Endodermal cell (in vitro differentiated cells): ENCODE results near the gene HPCAL1. TPM values are rescaled to one million over a fixed set of nuclear protein-coding genes. Genes with fewer than 3 reads are reported as not detected.

ENCODE experiments used
- DNase-seq: peaks from one replicate; pipeline ENCODE4 v3.0.0-alpha.2; 2017
- H3K27ac ChIP-seq: 2 replicates; pipeline ENCODE4 v1.5.1; 2013; ENCODE audit warnings: mild to moderate bottlenecking, low read depth, low read length, moderate library complexity
- H3K27me3 ChIP-seq: 2 replicates; pipeline ENCODE4 v1.6.1; 2013; ENCODE audit warnings: mild to moderate bottlenecking, low read length, moderate library complexity; ENCODE audit not compliant: insufficient read depth, control insufficient read depth, poor library complexity, severe bottlenecking
- H3K36me3 ChIP-seq: 2 replicates; pipeline ENCODE4 v1.7.0; 2013; ENCODE audit warnings: mild to moderate bottlenecking, low read length, moderate library complexity; ENCODE audit not compliant: control insufficient read depth, insufficient read depth
- H3K4me1 ChIP-seq: one replicate; pipeline ENCODE4 v1.7.0; 2013; ENCODE audit warnings: low read length; ENCODE audit not compliant: control insufficient read depth, insufficient read depth
- H3K4me3 ChIP-seq: 2 replicates; pipeline ENCODE4 v1.5.1; 2013; ENCODE audit warnings: mild to moderate bottlenecking, low read length, moderate library complexity
- H3K9ac ChIP-seq: 2 replicates; pipeline ENCODE4 v1.6.1; 2013; ENCODE audit warnings: mild to moderate bottlenecking, low read length, moderate library complexity; ENCODE audit not compliant: poor library complexity, severe bottlenecking; ENCODE audit errors: extremely low read depth
- H3K9me3 ChIP-seq: 2 replicates; pipeline ENCODE4 v1.6.1; 2013; ENCODE audit warnings: mild to moderate bottlenecking, low read length, moderate library complexity; ENCODE audit not compliant: control insufficient read depth
- H3K27ac Mint-ChIP-seq: 2 replicates; pipeline ENCODE4 v1.8.0; 2020; ENCODE audit warnings: mixed read lengths
- H3K27me3 Mint-ChIP-seq: 2 replicates; pipeline ENCODE4 v1.8.0; 2021; ENCODE audit warnings: mild to moderate bottlenecking, mixed read lengths; ENCODE audit not compliant: insufficient read depth
- H3K36me3 Mint-ChIP-seq: 2 replicates; pipeline ENCODE4 v1.8.0; 2020; ENCODE audit warnings: low read depth, mixed read lengths
- H3K4me1 Mint-ChIP-seq: 2 replicates; pipeline ENCODE4 v1.8.0; 2020; ENCODE audit warnings: mixed read lengths
- H3K4me3 Mint-ChIP-seq: 2 replicates; pipeline ENCODE4 v1.8.0; 2020; ENCODE audit warnings: mild to moderate bottlenecking, moderate library complexity, mixed read lengths
- H3K9me3 Mint-ChIP-seq: 2 replicates; pipeline ENCODE4 v1.8.0; 2020; ENCODE audit warnings: mild to moderate bottlenecking, mixed read lengths
- CTCF ChIP-seq: fragments of 200-600 bp; sonication (generic); conservative IDR thresholded peaks from 2 replicates; pipeline ENCODE4 v1.5.0; 2021; ENCODE audit warnings: antibody characterized with exemption, mild to moderate bottlenecking
- WGBS, 2 experiments: methylation state at CpG; one replicate each; pipeline versions ENCODE4 v1.1.5 to v1.1.7; 2013; ENCODE audit warnings: missing lambda C conversion rate in 2 of 2, mixed read lengths in 1 of 2; ENCODE audit not compliant: insufficient coverage in 1 of 2, insufficient read length in 1 of 2; 5-methylcytosine and 5-hydroxymethylcytosine counted together
- total RNA-seq, 2 donors: library from RNA; stranded (reverse); fragmentation: NEBNext Ultra II Directional in 1 of 2; extraction: Animal tissue kit (Norgen Biotek cat#: 25700) in 1 of 2; gene quantifications; 2 replicates in 1 of 2; 3 replicates in 1 of 2; pipeline ENCODE4 v1.2.1, GENCODE V29; 2021

HPCAL1 gene
- total RNA-seq, 2 donors from 2014 or later: 6.8 to 8.1 TPM

GRCh38 chr2:10307561-10308156, 5.0 kb downstream of the HPCAL1 start:
- no peak overlapping the region for H3K4me3 Mint-ChIP-seq
- 84 to 100% methylated on average over 1 to 7 of the region's 7 CpGs for WGBS, 2 experiments
- no peak overlapping the region for H3K27ac Mint-ChIP-seq
- peaks cover 49% of the 10 kb centered on the region for H3K27me3 Mint-ChIP-seq
- Histone ChIP-seq H3K36me3 (no peaks in the 10 kb centered on the region), H3K9me3 (no peaks in the 10 kb centered on the region), H3K4me1 (no peaks in the 10 kb centered on the region), H3K27me3 (peaks cover 47% of the 10 kb centered on the region), H3K27ac (no peak overlapping the region), H3K9ac (no peak overlapping the region), H3K4me3 (no peak overlapping the region)
- no peak for DNase-seq
- no peak for TF ChIP-seq CTCF
- H3K36me3 Mint-ChIP-seq: no peaks in the 10 kb centered on the region
- H3K9me3 Mint-ChIP-seq: no peaks in the 10 kb centered on the region
- H3K4me1 Mint-ChIP-seq: peaks cover 28% of the 10 kb centered on the region

- Histone ChIP-seq H3K4me3 (no peak overlapping the region), H3K9me3 (no peaks in the 10 kb centered on the region), H3K27ac (no peak overlapping the region), H3K9ac (no peak overlapping the region), H3K4me1 (no peaks in the 10 kb centered on the region), H3K36me3 (no peaks in the 10 kb centered on the region), H3K27me3 (peaks cover 38% of the 10 kb centered on the region)
- H3K36me3 Mint-ChIP-seq: no peaks in the 10 kb centered on the region
- DNase-seq: no peak
- no peaks in the 10 kb centered on the region for H3K9me3 Mint-ChIP-seq
- H3K27ac Mint-ChIP-seq: no peak overlapping the region
- H3K27me3 Mint-ChIP-seq: peaks cover 40% of the 10 kb centered on the region
- no peak for TF ChIP-seq CTCF
- H3K4me3 Mint-ChIP-seq: no peak overlapping the region
- 96 to 100% methylated on average over 2 of the region's 2 CpGs for WGBS, 2 experiments
- H3K4me1 Mint-ChIP-seq: peaks cover 24% of the 10 kb centered on the region
Observed at GRCh38 chr2:10308866-10309265, 6.2 kb downstream of the HPCAL1 start.

- H3K36me3 ChIP-seq: no peaks in the 10 kb centered on the region
- Mint-ChIP-seq H3K27me3 (peaks cover 37% of the 10 kb centered on the region), H3K4me1 (peaks cover 26% of the 10 kb centered on the region), H3K27ac (no peak overlapping the region), H3K9me3 (no peaks in the 10 kb centered on the region), H3K4me3 (no peak overlapping the region), H3K36me3 (no peaks in the 10 kb centered on the region)
- H3K27me3 ChIP-seq: peaks cover 34% of the 10 kb centered on the region
- H3K27ac ChIP-seq: no peak overlapping the region
- H3K4me3 ChIP-seq: no peak overlapping the region
- no peak overlapping the region for H3K9ac ChIP-seq
- no peak for DNase-seq
- WGBS, 2 experiments: 91 to 100% methylated on average over 2 to 3 of the region's 3 CpGs
- TF ChIP-seq CTCF: no peak
- H3K9me3 ChIP-seq: no peaks in the 10 kb centered on the region
- H3K4me1 ChIP-seq: no peaks in the 10 kb centered on the region
Observed at GRCh38 chr2:10309286-10309685, 6.6 kb downstream of the HPCAL1 start.
